Mononuclear cell (primary cell): Measurements from ENCODE around the gene NUDT7. TPM values are rescaled to one million over a fixed set of nuclear protein-coding genes. Genes with fewer than 3 reads are reported as not detected.

Experiments
- H3K27me3 ChIP-seq: 2 replicates; pipeline ENCODE4 v1.6.0; 2011; ENCODE audit warnings: low read length, control low read depth; ENCODE audit not compliant: insufficient read depth
- H3K4me1 ChIP-seq: 2 replicates; pipeline ENCODE4 v1.5.1; 2011; ENCODE audit warnings: mild to moderate bottlenecking, low read length, control low read depth; ENCODE audit not compliant: insufficient read depth
- H3K4me3 ChIP-seq: 2 replicates; pipeline ENCODE4 v1.5.1; 2011; ENCODE audit warnings: mild to moderate bottlenecking, low read length, moderate library complexity
- H3K9me3 ChIP-seq: 2 replicates; pipeline ENCODE4 v1.5.1; 2011; ENCODE audit warnings: low read depth, mild to moderate bottlenecking, control low read depth, low read length
- total RNA-seq: library from RNA; depleted of rRNA; stranded (reverse); fragments of >200 nt; gene quantifications from one replicate; pipeline ENCODE4 v1.2.3, GENCODE V29; 2012

The NUDT7 gene
- total RNA-seq, 1 donor: 1.5 TPM

DNA sequence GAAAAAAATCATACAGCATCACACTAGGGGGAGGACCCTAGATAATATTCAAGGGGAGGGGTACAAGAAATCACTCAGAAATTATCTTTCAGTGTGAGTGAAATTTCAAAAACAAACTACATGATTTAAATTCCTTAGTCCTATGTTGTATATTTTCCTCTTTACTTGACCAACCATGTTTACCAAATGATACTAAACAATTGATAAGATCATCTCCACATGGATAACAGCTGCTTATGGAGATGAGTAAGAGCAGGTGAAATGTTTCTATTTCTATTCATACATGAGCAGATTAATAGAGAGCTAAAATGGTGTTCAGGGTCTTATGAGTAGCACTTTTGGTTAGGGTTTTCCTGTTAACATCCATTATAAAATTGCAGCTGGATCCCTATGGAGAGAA lies 58.8 kb downstream of the NUDT7 start:
- Histone ChIP-seq H3K9me3 (no peaks in the 10 kb centered on the region), H3K27me3 (peaks cover 5% of the 10 kb centered on the region), H3K4me1 (no peaks in the 10 kb centered on the region), H3K4me3 (no peak overlapping the region)

DNA sequence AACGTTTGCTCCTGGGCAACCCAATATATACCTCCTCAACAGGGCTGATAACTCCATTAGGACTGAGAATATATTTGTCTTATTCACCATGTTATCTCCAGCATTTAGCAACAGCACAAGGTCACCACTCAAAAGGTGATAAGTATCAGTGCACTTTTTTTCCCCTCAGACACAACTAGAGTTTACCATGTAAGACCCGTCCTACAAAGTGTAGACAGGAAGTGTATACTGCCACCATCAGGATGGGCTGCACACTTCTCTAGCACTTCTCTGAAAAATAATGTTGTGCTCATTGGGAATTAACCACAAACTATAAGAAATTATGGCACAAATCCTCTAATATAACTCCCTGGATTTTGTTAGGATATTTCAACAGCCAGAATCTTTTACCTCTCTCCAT lies 60.4 kb downstream of the NUDT7 start:
- H3K9me3 ChIP-seq: no peaks in the 10 kb centered on the region
- peaks cover 21% of the 10 kb centered on the region for H3K27me3 ChIP-seq
- H3K4me3 ChIP-seq: no peak overlapping the region
- no peaks in the 10 kb centered on the region for H3K4me1 ChIP-seq

DNA sequence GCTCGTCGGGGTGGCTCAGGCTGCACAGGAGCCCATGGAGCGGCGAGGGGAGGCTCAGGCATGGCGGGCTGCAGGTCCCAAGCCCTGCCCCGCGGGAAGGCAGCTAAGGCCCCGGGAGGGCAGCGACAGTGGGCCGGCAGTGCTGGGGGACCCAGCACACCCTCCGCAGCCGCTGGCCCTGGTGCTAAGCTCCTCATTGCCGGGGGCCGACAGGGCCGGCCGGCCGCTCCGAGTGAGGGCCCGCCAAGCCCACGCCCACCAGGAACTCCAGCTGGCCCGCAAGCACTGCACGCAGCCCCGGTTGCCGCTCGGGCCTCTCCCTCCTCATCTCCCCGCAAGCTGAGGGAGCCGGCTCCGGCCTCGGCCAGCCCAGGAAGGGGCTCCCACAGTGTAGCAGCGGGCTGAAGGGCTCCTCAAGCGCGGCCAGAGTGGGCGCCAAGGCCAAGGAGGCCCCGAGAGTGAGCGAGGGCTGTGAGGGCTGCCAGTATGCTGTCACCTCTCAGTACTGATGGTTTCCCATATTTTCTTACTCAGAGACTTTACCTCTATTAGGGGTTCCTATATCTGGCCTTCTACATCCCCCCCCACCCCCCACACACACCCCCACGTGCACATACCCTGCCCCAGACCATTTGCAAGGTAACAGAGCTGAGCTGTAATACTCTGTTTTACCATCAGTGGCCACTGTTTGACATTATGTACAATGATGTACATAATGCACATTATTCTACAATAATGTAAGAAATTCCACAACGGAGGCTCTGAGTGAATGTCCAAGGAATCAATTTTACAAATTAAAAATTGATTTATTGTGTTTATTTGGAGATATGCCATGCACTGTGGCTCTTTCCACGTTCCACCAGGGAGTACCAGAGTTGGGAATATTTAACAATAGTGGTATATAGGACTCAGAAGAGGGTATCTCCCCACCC lies 62.4 kb downstream of the NUDT7 start:
- Histone ChIP-seq H3K9me3 (no peaks in the 10 kb centered on the region), H3K4me1 (peaks cover 12% of the 10 kb centered on the region), H3K27me3 (peaks cover 41% of the 10 kb centered on the region), H3K4me3 (no peak overlapping the region)

DNA sequence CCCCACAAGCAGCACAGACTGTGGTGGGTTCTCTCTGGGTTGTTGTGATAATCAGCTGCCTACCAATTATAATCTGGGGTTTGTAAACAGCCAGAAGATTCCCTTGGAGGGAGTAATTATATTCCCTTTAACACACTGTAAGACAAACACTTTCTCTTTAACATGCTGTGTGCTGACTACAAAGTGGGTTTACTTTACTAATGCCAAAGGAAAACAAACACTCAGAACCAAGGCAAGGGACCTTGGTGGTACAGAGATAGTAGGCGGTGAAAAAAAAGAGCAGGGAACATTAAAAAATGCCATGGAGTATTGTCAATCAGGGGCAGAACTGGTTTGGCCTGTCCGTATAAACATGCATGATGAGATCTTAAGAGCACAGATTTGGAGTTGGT lies 63.1 kb downstream of the NUDT7 start:
- Histone ChIP-seq H3K9me3 (no peaks in the 10 kb centered on the region), H3K4me1 (peaks cover 12% of the 10 kb centered on the region), H3K4me3 (no peak overlapping the region), H3K27me3 (peaks cover 47% of the 10 kb centered on the region)

DNA sequence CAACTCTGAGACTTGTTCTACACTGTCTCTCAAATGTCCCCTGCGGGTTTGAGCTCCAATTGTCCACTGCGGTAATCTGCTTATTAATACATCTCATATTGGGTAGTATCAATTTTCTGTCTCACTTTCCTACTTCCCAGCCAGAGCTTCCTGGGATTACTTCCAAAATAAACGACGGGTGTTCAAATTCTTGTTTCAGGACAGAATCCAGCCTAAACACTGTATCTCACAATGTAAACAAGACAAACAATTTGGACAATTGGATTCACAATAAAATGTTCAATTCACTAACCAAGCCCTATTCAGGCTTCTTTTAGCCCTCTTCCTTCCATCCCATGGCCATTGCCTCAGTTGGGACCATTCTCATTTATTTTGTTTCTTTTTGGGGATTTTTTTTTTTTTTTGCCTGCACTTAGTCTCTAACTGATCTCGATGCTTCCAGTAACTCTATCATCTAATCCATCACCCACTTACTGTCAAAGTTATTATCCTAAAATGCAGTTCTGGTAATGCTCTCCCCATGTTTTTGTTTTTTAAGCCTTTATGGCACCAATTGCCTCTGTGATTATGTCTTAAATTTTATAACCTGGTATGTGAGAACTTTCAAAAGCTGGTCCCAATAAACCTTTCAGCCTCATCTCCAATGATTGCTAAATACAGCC lies 64.0 kb downstream of the NUDT7 start:
- H3K27me3 ChIP-seq: peaks cover 57% of the 10 kb centered on the region
- no peak overlapping the region for H3K4me3 ChIP-seq
- peaks cover 12% of the 10 kb centered on the region for H3K4me1 ChIP-seq
- H3K9me3 ChIP-seq: no peaks in the 10 kb centered on the region

DNA sequence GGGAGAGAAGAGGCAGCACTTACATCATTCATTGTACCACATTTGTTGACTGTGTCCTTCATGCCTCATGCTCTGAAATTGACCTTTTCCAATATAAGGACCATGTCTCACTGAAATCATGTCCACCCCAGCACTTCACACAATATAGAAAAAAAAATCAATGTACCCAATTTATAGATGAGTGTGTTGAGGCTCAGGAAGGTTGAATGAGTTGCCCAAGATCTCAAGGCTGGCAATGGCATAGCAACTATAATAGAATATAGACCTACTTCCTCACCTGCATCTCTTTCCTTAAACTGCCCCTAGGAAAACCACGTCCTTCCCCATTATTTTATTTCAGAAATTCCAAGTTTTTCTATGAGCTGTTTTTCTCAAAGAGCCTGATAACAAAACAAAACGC lies 65.1 kb downstream of the NUDT7 start:
- peaks cover 61% of the 10 kb centered on the region for H3K27me3 ChIP-seq
- H3K4me3 ChIP-seq: no peak overlapping the region
- peaks cover 12% of the 10 kb centered on the region for H3K4me1 ChIP-seq
- no peaks in the 10 kb centered on the region for H3K9me3 ChIP-seq

DNA sequence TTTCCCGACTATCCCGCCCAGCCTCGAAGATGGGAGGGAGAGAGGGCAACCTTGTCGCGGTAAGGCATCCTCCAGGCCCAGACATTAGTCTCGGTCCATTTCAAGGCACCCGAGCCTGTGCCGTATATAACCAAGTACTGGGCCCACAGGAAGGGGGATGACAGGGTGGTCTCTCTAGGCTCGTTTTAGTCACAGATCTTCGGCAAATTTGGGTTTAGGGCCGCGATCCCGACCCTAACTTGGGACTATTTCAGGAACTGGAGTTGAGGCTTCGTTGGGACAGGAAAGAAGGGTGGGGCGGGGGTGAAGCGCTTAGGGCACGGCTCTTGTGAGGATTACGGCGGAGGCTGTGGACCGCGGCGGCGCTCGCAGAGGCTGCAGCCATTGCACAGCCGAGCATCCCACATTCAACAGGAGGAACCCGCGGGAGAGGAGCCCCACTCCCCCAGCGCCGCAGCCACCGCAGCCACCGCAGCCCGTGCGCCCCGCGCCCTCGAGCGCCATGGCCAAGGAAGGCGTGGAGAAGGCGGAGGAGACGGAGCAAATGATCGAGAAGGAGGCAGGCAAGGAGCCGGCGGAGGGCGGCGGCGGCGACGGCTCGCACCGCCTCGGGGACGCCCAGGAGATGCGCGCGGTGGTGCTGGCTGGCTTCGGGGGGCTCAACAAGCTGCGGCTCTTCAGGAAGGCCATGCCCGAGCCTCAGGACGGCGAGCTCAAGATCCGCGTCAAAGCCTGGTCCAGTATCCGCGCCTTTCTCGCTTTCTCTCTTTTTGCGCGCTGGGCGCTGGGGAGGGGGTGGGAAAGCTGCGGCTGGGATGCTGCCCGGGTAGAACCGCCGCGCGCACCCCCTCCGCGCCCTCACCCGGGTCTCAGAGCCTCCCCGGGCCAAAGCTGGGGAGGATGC lies 66.1 kb downstream of the NUDT7 start, which contains the start of gene VAT1L:
TSS of gene VAT1L (plus strand) at position 384 of the 904 bp plus-strand sequence. CDS start at position 503, 119 bp downstream.
- peaks cover 62% of the 10 kb centered on the region for H3K27me3 ChIP-seq
- no peak within 1 kb of the TSS for H3K4me3 ChIP-seq
- H3K9me3 ChIP-seq: no peaks in the 10 kb centered on the region

DNA sequence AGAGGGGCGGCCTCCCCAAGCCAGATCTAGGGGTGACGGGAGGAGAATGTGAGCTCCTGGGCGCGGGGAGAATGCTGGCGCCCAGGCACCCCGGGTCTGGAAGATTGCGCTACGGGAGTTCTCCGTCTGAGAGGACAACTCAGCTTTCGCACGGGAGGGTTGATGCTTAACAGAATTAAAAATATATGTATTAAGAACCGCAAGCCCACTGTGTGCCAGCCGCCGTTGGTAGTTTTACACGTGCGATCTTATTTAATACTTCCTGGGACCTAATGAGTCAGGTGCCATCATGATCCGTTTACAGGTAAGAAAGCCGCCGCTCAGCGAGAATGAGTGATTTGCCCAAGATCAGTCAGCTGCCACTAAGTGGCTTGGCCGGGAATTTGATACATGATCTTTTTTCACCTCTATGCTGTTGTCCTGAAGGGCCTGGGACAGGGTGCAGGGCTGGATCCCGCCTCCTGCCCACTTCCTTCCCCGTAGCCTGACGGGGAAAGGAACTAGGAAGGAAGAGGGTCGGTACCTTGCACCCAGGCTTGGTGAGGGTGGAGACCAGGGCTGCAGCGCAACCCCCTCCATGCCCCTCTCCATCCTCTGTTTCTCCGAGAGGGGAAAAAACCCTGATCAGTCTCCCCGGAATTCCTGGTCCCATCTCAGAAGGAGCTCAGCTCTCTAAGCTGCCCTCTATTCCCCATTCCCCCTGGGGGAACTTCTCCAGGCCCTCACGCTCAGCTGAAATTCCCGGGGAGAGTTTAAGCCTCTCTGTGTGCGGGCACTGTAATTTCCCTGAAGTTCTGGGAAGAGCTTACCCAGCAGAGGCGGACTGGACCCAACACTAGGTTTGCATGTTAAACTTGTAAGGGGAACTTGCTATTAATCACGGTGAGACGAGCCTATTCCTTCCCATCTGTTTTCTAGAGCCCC lies 67.0 kb downstream of the NUDT7 start:
- no peaks in the 10 kb centered on the region for H3K9me3 ChIP-seq
- H3K4me3 ChIP-seq: no peak overlapping the region
- H3K27me3 ChIP-seq: peaks cover 62% of the 10 kb centered on the region
- peaks cover 12% of the 10 kb centered on the region for H3K4me1 ChIP-seq

More for the DNA sequence above, 66.1 kb downstream of the NUDT7 start, which contains the start of gene VAT1L:
- peaks cover 12% of the 10 kb centered on the region for H3K4me1 ChIP-seq

DNA sequence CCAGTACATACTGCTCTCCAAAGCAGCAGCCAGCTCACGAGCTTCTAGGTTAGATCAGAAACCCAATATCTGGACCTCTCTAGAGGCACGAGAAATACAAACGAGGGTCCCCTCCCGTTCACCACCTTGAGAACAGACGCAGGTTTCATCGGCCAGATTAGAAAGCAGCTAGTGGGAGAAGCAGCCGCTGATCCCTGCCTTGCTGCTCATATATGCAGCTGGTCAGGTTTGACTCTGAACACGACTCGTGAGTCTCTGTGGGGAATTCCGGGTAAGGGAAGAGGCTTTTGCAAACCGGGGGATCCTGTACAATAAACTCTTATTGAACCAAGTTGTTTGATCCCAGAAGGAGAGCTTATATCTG lies 67.7 kb downstream of the NUDT7 start:
- Histone ChIP-seq H3K4me3 (no peak overlapping the region), H3K27me3 (peaks cover 62% of the 10 kb centered on the region), H3K9me3 (no peaks in the 10 kb centered on the region), H3K4me1 (peaks cover 12% of the 10 kb centered on the region)

DNA sequence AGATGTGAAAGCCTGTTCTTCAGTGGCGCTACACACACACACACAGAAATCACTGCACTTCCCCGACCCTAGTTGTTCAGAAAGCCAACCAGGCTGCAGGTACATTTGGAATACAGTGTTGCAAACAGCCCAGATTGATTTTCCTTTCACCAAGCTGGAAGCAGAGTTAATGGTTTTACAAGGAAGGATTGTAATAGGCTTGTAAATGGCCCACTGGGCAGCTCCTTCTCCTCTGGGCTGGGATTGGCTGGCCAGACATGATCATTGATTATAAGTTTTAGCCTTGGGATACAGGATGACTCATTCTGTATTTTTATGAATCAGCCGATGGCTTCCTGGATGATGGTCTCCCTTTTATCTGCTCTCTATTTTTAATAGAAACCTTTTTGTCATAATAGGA lies 68.6 kb downstream of the NUDT7 start:
- H3K4me1 ChIP-seq: peaks cover 12% of the 10 kb centered on the region
- H3K4me3 ChIP-seq: no peak overlapping the region
- no peaks in the 10 kb centered on the region for H3K9me3 ChIP-seq
- peaks cover 59% of the 10 kb centered on the region for H3K27me3 ChIP-seq

Other genes starting within 250 kb of the NUDT7 start
- gene VAT1L, start 66.0 kb downstream of the NUDT7 start, total RNA-seq: 0.10 TPM